NB4 (cell line): ENCODE results near the gene NOP56.
"Not testable (repeated sequence)": the region's sequence is repeated elsewhere in the genome, so short reads cannot be mapped to it uniquely, and the experiment has no call there.

Experiments
- DNase-seq: peaks from one replicate; pipeline ENCODE4 v3.0.0; 2010; ENCODE audit warnings: low read depth
- H3K4me3 ChIP-seq: one replicate; pipeline ENCODE4 v1.5.1; 2011; ENCODE audit warnings: mild to moderate bottlenecking, low read depth, low read length, moderate library complexity
- CTCF ChIP-seq: IDR thresholded peaks from one replicate; pipeline ENCODE4 v1.5.1; 2012; ENCODE audit warnings: low read depth, low read length
- MAX ChIP-seq: IDR thresholded peaks from 2 replicates; pipeline ENCODE4 v1.6.1; 2011; ENCODE audit warnings: low read depth, low read length
- MYC ChIP-seq: IDR thresholded peaks from 2 replicates; pipeline ENCODE4 v1.6.1; 2011; ENCODE audit warnings: low read depth, low read length
- POLR2A ChIP-seq: IDR thresholded peaks from 2 replicates; pipeline ENCODE4 v1.6.1; 2011; ENCODE audit warnings: mild to moderate bottlenecking; ENCODE audit not compliant: insufficient read length; ENCODE audit errors: extremely low read depth

Gene NOP56

GRCh38 chr20:2694519-2694918 is 42.1 kb downstream of the NOP56 start:
- DNase-seq: no peak
- TF ChIP-seq POLR2A (no peak), CTCF (no peak), MYC (no peak), MAX (no peak)
- H3K4me3 ChIP-seq: no peak overlapping the region

GRCh38 chr20:2695206-2695983 is 43.0 kb downstream of the NOP56 start:
- DNase-seq: peak; percentile 44
- no peak overlapping the region for H3K4me3 ChIP-seq
- TF ChIP-seq MAX (no peak), POLR2A (no peak), MYC (no peak), CTCF (no peak)

GRCh38 chr20:2695984-2696525 is 43.6 kb downstream of the NOP56 start:
- not testable (repeated sequence) for DNase-seq, H3K4me3 ChIP-seq

GRCh38 chr20:2696646-2697045 is 44.2 kb downstream of the NOP56 start:
- H3K4me3 ChIP-seq: no peak overlapping the region
- DNase-seq: no peak
- TF ChIP-seq POLR2A (no peak), MAX (no peak), CTCF (no peak), MYC (no peak)

- no peak for DNase-seq
- H3K4me3 ChIP-seq: no peak overlapping the region
- TF ChIP-seq CTCF (no peak), POLR2A (no peak), MAX (no peak), MYC (no peak)
These were observed 45.3 kb downstream of the NOP56 start for GRCh38 chr20:2697768-2698167.

GRCh38 chr20:2698186-2698817 is 45.9 kb downstream of the NOP56 start:
- no peak overlapping the region for H3K4me3 ChIP-seq
- TF ChIP-seq CTCF (no peak), POLR2A (no peak), MAX (no peak), MYC (no peak)
- no peak for DNase-seq
